WTC11 (cell line): Measurements from ENCODE around the gene OPALIN. TPM values are rescaled to one million over a fixed set of nuclear protein-coding genes. Genes with fewer than 3 reads are reported as not detected.

Source experiments
- ATAC-seq: fragments of 200-7000 bp; cut with Tn5 transposase; 2 replicates; pipeline ENCODE4 v1.10.0; 2021; ENCODE audit warnings: mild to moderate bottlenecking, moderate library complexity
- CTCF ChIA-PET: fragments of 300-600 bp; sonication (Branson Sonifier 250); formaldehyde crosslinking; loops from one replicate; lab custom pipeline; 2021; ENCODE audit warnings: antibody characterized with exemption; lab: Charles Lee
- POLR2A ChIA-PET: fragments of 350-600 bp; sonication (Branson Sonifier 250); formaldehyde crosslinking; loops from one replicate; lab custom pipeline; 2021; ENCODE audit warnings: antibody characterized with exemption; lab: Charles Lee
- DNase-seq: peaks from one replicate; pipeline ENCODE4 v3.0.0; 2021; ENCODE audit warnings: low spot score
- H3K27ac Mint-ChIP-seq: 2 replicates; pipeline ENCODE4 v1.8.0; 2021; ENCODE audit warnings: mixed read lengths
- H3K27me3 Mint-ChIP-seq: 2 replicates; pipeline ENCODE4 v1.8.0; 2021; ENCODE audit warnings: low read depth, mild to moderate bottlenecking, moderate library complexity, mixed read lengths
- H3K36me3 Mint-ChIP-seq: 2 replicates; pipeline ENCODE4 v1.8.0; 2021; ENCODE audit warnings: mixed read lengths
- H3K4me1 Mint-ChIP-seq: 2 replicates; pipeline ENCODE4 v1.8.0; 2022; ENCODE audit warnings: mixed read lengths
- H3K4me3 Mint-ChIP-seq: 2 replicates; pipeline ENCODE4 v1.8.0; 2021; ENCODE audit warnings: mild to moderate bottlenecking, moderate library complexity, mixed read lengths
- H3K9me3 Mint-ChIP-seq: 2 replicates; pipeline ENCODE4 v1.8.0; 2021; ENCODE audit warnings: mixed read lengths
- AR ChIP-seq: fragments of 250-450 bp; sonication (Bioruptor Pico); IDR thresholded peaks from 2 replicates; pipeline ENCODE4 v1.9.0; 2021; ENCODE audit warnings: mild to moderate bottlenecking
- ATF1 ChIP-seq: sonication (generic); formaldehyde crosslinking; IDR thresholded peaks from 2 replicates; pipeline ENCODE4 v1.8.1; 2023; ENCODE audit warnings: mild to moderate bottlenecking, moderate library complexity, missing genetic modification reagents
- CREB1 ChIP-seq: sonication (generic); formaldehyde crosslinking; IDR thresholded peaks from 2 replicates; pipeline ENCODE4 v1.8.0; 2023; ENCODE audit warnings: mild to moderate bottlenecking, missing genetic modification reagents
- CREM ChIP-seq: sonication (generic); formaldehyde crosslinking; IDR thresholded peaks from 2 replicates; pipeline ENCODE4 v1.8.1; 2022; ENCODE audit warnings: mild to moderate bottlenecking, missing genetic modification reagents, moderate library complexity
- E2F1 ChIP-seq: sonication (generic); formaldehyde crosslinking; IDR thresholded peaks from 2 replicates; pipeline ENCODE4 v1.8.0; 2022; ENCODE audit warnings: mild to moderate bottlenecking, missing genetic modification reagents
- E2F5 ChIP-seq: sonication (generic); formaldehyde crosslinking; IDR thresholded peaks from 2 replicates; pipeline ENCODE4 v1.8.1; 2022; ENCODE audit warnings: mild to moderate bottlenecking, moderate library complexity, missing genetic modification reagents
- EMX1 ChIP-seq: fragments of 250-450 bp; sonication (Bioruptor Pico); IDR thresholded peaks from 2 replicates; pipeline ENCODE4 v1.8.0; 2021; ENCODE audit warnings: mild to moderate bottlenecking
- ETV6 ChIP-seq: sonication (generic); formaldehyde crosslinking; IDR thresholded peaks from 2 replicates; pipeline ENCODE4 v1.8.1; 2022; ENCODE audit warnings: mild to moderate bottlenecking, missing genetic modification reagents
- GTF2I ChIP-seq: fragments of 250-450 bp; sonication (Bioruptor Pico); conservative IDR thresholded peaks from 2 replicates; pipeline ENCODE4 v1.4.0; 2021; ENCODE audit warnings: mild to moderate bottlenecking
- HMGXB4 ChIP-seq: sonication (generic); formaldehyde crosslinking; IDR thresholded peaks from 2 replicates; pipeline ENCODE4 v1.8.1; 2023; ENCODE audit warnings: mild to moderate bottlenecking, moderate library complexity, missing genetic modification reagents
- NFE2L1 ChIP-seq: sonication (generic); formaldehyde crosslinking; IDR thresholded peaks from 2 replicates; pipeline ENCODE4 v1.8.1; 2023; ENCODE audit warnings: missing genetic modification reagents
- OVOL2 ChIP-seq: fragments of 250-450 bp; sonication (Bioruptor Pico); IDR thresholded peaks from 2 replicates; pipeline ENCODE4 v1.9.0; 2021; ENCODE audit warnings: mild to moderate bottlenecking, borderline replicate concordance
- RORB ChIP-seq: fragments of 250-450 bp; sonication (Bioruptor Pico); IDR thresholded peaks from 2 replicates; pipeline ENCODE4 v1.9.0; 2021; ENCODE audit warnings: mild to moderate bottlenecking
- SMAD4 ChIP-seq: sonication (generic); formaldehyde crosslinking; IDR thresholded peaks from 2 replicates; pipeline ENCODE4 v1.8.0; 2022; ENCODE audit warnings: mild to moderate bottlenecking, missing genetic modification reagents
- ZNF396 ChIP-seq: fragments of 250-450 bp; sonication (Bioruptor Pico); IDR thresholded peaks from 2 replicates; pipeline ENCODE4 v1.8.0; 2021; ENCODE audit warnings: mild to moderate bottlenecking, moderate library complexity, borderline replicate concordance
- total RNA-seq: library from RNA; stranded (reverse); gene quantifications from 3 replicates; pipeline ENCODE4 v1.2.3, GENCODE V29; 2021
- TF ChIP-seq, protein P1 (sequence below): sonication (generic); formaldehyde crosslinking; IDR thresholded peaks from 2 replicates; pipeline ENCODE4 v1.8.1; 2022; ENCODE audit warnings: missing genetic modification reagents, borderline replicate concordance

OPALIN gene
- total RNA-seq, 1 experiment from 2014 or later = 0.04 TPM

DNA sequence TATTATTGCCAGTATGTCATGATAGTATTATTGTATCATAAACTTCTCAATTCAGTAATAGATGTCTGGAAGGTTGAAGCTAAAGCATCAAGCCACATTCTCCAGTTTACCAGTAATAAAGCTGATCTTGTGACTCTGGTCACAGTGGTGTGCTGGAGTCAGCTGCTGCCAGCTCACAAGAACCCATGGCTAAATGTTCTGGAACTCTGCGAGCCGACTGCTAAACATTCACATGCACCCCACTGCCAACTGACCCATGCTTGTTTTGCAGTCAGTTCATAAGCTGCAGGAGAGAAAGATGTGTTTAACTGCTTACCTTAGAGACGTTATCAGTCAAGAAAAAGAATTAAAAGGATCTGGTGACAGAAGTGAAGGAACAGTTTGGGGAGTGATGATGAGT is 60.4 kb downstream of the OPALIN start:
- ChIA-PET POLR2A (interaction anchor here (1.6 kb wide), 1 partner anchor 12 kb away, joined by 4 read pairs; no protein-coding TSS in a partner anchor), CTCF (interaction anchor here (1.4 to 2.1 kb wide), 3 partner anchors 10 to 69 kb away, joined by 3 to 14 read pairs (median 4); no protein-coding TSS in a partner anchor)
- no peaks in the 10 kb centered on the region for H3K36me3 Mint-ChIP-seq

GRCh38 chr10:96297486-96297885 is 61.3 kb downstream of the OPALIN start:
- Mint-ChIP-seq H3K36me3 (no peaks in the 10 kb centered on the region), H3K27me3 (no peaks in the 10 kb centered on the region), H3K9me3 (no peaks in the 10 kb centered on the region), H3K27ac (no peak overlapping the region), H3K4me3 (no peak overlapping the region), H3K4me1 (peaks cover 25% of the 10 kb centered on the region)
- ATAC-seq (no peak), DNase-seq (no peak)
- CTCF ChIA-PET = interaction anchor here (1.0 to 1.6 kb wide), 2 partner anchors 10 to 68 kb away, joined by 3 to 4 read pairs; no protein-coding TSS in a partner anchor
- TF ChIP-seq SMAD4 (CRISPR knock-in tag) (no peak), HMGXB4 (no peak), E2F1 (CRISPR knock-in tag) (no peak), RORB (no peak), OVOL2 (CRISPR knock-in tag) (no peak), ATF1 (CRISPR knock-in tag) (no peak), E2F5 (CRISPR knock-in tag) (no peak), NFE2L1 (CRISPR knock-in tag) (no peak), EMX1 (no peak), AR (CRISPR knock-in tag) (no peak), CREM (CRISPR knock-in tag) (no peak)
- TF ChIP-seq, protein P1, sequence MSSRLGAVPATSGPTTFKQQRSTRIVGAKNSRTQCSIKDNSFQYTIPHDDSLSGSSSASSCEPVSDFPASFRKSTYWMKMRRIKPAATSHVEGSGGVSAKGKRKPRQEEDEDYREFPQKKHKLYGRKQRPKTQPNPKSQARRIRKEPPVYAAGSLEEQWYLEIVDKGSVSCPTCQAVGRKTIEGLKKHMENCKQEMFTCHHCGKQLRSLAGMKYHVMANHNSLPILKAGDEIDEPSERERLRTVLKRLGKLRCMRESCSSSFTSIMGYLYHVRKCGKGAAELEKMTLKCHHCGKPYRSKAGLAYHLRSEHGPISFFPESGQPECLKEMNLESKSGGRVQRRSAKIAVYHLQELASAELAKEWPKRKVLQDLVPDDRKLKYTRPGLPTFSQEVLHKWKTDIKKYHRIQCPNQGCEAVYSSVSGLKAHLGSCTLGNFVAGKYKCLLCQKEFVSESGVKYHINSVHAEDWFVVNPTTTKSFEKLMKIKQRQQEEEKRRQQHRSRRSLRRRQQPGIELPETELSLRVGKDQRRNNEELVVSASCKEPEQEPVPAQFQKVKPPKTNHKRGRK = no peak
- POLR2A ChIA-PET = no interaction called here

More for the DNA sequence above, 60.4 kb downstream of the OPALIN start:
- Mint-ChIP-seq H3K9me3 (no peaks in the 10 kb centered on the region), H3K4me3 (no peak overlapping the region), H3K4me1 (peaks cover 24% of the 10 kb centered on the region), H3K27ac (no peak overlapping the region), H3K27me3 (no peaks in the 10 kb centered on the region)
- DNase-seq = no peak
- no peak for ATAC-seq
- TF ChIP-seq GTF2I (CRISPR knock-in tag) (no peak), NFE2L1 (CRISPR knock-in tag) (no peak), ZNF396 (CRISPR knock-in tag) (no peak), CREB1 (CRISPR knock-in tag) (no peak), ETV6 (no peak)
